Thoracic aorta (tissue), 2 donors: Measurements from ENCODE around the gene TRIM2. TPM values are rescaled to one million over a fixed set of nuclear protein-coding genes. Genes with fewer than 3 reads are reported as not detected.

Experiments used
- ATAC-seq: fragments of 150-250 bp; one replicate; pipeline ENCODE4 v1.8.0; 2017; ENCODE audit warnings: low read depth; ENCODE audit not compliant: insufficient number of reproducible peaks, low FRiP score
- DNase-seq: peaks from one replicate; pipeline ENCODE4 v3.0.0-alpha.2; 2020; ENCODE audit warnings: low spot score
- H3K27ac ChIP-seq, 2 donors: fragments of 200-600 bp; sonication (generic); 1 replicate in 1 of 2; 2 replicates in 1 of 2; pipeline ENCODE4 v1.5.1; 2016; ENCODE audit warnings: mild to moderate bottlenecking in 2 of 2, moderate library complexity in 2 of 2
- H3K27me3 ChIP-seq: fragments of 200-600 bp; sonication (generic); replicated peaks from 2 replicates; pipeline ENCODE4 v1.6.0; 2016; ENCODE audit warnings: mild to moderate bottlenecking; ENCODE audit not compliant: insufficient read depth
- H3K36me3 ChIP-seq: fragments of 200-600 bp; sonication (generic); one replicate; pipeline ENCODE4 v1.5.1; 2016
- H3K4me1 ChIP-seq, 2 donors: fragments of 200-600 bp; sonication (generic); 1 replicate in 1 of 2; 2 replicates in 1 of 2; pipeline versions ENCODE4 v1.5.1 to v1.6.0; 2016; ENCODE audit warnings: low read depth in 2 of 2, mild to moderate bottlenecking in 1 of 2; ENCODE audit not compliant: control insufficient read depth in 1 of 2
- H3K4me3 ChIP-seq: fragments of 200-600 bp; sonication (generic); 2 replicates; pipeline ENCODE4 v1.5.1; 2016; ENCODE audit warnings: mild to moderate bottlenecking
- H3K9me3 ChIP-seq: fragments of 200-600 bp; sonication (generic); 2 replicates; pipeline ENCODE4 v1.5.1; 2016
- CTCF ChIP-seq: fragments of 200-600 bp; sonication (generic); IDR thresholded peaks from one replicate; pipeline ENCODE4 v1.5.1; 2019; ENCODE audit warnings: antibody characterized with exemption
- total RNA-seq, 2 donors: library from RNA; depleted of rRNA; stranded (reverse); fragments of >200 nt; gene quantifications; one replicate each; pipeline versions ENCODE4 v1.1.0 to v1.2.3, GENCODE V29; 2016

TRIM2 gene
- total RNA-seq, 2 donors from 2014 or later: 31.7 to 41.3 TPM

DNA sequence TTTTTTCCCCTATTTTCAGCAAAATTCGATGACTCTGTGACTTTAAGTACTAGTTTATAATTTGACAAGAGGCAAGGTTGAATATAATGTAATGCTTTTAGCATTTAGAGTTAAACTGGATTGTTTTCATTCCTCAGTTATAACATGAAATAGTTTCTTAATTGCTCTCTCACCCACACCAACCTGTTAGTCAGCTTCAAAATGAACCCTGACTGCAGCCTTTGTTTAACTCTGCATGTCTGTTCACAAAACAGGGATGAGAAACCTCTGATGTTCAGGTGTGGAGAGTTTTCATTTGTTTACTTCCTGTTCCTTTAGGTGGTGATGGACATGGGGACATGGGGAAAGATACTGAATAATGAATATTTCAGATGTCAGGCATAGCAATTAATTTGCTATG lies 90.4 kb downstream of the TRIM2 start:
- no peak for TF ChIP-seq CTCF
- Histone ChIP-seq H3K4me3 (no peak overlapping the region), H3K27ac (no peak overlapping the region), H3K9me3 (peaks cover under 1% of the 10 kb centered on the region), H3K27me3 (no peaks in the 10 kb centered on the region), H3K36me3 (peaks cover 7% of the 10 kb centered on the region), H3K4me1 (peaks cover 4 to 32% of the 10 kb centered on the region in 2 donors)
- DNase-seq (no peak), ATAC-seq (no peak)

DNA sequence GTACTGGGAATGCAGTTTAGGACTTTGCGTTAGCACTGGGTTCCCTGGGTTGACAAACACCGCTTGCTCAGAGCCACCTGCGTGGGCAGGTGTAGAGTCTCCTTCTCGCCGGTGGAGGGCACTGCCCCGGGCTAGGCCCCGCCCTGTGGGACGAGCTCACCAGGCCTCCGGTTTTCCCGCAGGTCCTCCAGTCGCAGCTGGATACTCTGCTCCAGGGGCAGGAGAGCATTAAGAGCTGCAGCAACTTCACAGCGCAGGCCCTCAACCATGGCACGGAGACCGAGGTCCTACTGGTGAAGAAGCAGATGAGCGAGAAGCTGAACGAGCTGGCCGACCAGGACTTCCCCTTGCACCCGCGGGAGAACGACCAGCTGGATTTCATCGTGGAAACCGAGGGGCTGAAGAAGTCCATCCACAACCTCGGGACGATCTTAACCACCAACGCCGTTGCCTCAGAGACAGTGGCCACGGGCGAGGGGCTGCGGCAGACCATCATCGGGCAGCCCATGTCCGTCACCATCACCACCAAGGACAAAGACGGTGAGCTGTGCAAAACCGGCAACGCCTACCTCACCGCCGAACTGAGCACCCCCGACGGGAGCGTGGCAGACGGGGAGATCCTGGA lies 91.0 kb downstream of the TRIM2 start:
- Histone ChIP-seq H3K4me1 (peaks cover 4 to 32% of the 10 kb centered on the region in 2 donors), H3K4me3 (no peak overlapping the region), H3K9me3 (peaks cover 3% of the 10 kb centered on the region), H3K36me3 (peaks cover 14% of the 10 kb centered on the region), H3K27me3 (no peaks in the 10 kb centered on the region), H3K27ac (no peak overlapping the region)
- DNase-seq (no peak), ATAC-seq (no peak)
- TF ChIP-seq CTCF: no peak

GRCh38 chr4:153296040-153296823 lies 92.0 kb downstream of the TRIM2 start:
- H3K4me3 ChIP-seq: no peak overlapping the region
- H3K9me3 ChIP-seq: peaks cover 3% of the 10 kb centered on the region
- no peak for TF ChIP-seq CTCF
- no peak overlapping the region for H3K27ac ChIP-seq
- H3K4me1 ChIP-seq: peaks cover 4 to 32% of the 10 kb centered on the region in 2 donors
- ATAC-seq (no peak), DNase-seq (no peak)
- H3K36me3 ChIP-seq: peaks cover 16% of the 10 kb centered on the region
- no peaks in the 10 kb centered on the region for H3K27me3 ChIP-seq

DNA sequence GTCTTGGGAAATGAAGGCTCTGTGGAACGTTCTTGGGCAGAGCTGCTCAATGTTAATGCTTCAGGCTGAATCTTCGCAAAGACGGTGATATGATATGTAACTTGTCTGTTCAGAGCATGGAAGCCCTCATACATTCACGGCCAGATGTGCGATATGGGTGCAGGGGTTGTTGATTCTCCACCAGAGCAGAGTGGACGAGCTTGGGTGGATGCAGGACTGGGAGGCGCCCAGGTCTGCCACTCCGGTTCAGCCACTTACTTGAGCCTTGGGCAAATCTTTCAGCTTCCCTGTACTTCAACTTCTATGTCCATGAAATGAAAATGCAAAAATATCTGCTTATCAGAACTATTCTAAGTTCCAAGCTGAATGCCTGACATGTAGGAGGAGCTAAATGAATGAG lies 92.9 kb downstream of the TRIM2 start:
- TF ChIP-seq CTCF: no peak
- Histone ChIP-seq H3K27me3 (no peaks in the 10 kb centered on the region), H3K27ac (no peak overlapping the region), H3K36me3 (peaks cover 16% of the 10 kb centered on the region), H3K4me3 (no peak overlapping the region), H3K4me1 (peaks cover 4 to 32% of the 10 kb centered on the region in 2 donors), H3K9me3 (peaks cover 3% of the 10 kb centered on the region)
- DNase-seq: no peak
- no peak for ATAC-seq

DNA sequence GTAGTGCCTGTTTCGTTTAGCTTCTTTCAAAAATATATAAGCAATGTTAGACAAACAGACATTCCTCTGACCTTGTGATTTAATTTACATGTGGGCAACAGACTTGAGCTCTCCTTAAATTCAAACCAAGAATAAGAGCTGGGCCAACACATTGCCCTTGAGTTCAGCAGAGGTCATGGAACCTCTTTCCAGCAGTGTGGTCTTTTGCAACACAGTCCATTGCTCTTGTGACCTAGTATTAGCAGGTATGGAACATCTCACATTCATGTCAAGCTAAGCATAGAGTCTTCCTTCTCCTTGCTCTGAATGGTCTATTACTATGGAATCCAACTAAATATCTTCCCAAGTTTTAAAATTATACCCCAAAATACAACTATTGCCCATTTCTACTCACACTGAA lies 106.5 kb downstream of the TRIM2 start:
- Histone ChIP-seq H3K9me3 (no peaks in the 10 kb centered on the region), H3K27me3 (no peaks in the 10 kb centered on the region), H3K36me3 (no peaks in the 10 kb centered on the region), H3K4me3 (no peak overlapping the region), H3K27ac (no peak overlapping the region), H3K4me1 (no peaks in the 10 kb centered on the region)
- TF ChIP-seq CTCF: no peak
- ATAC-seq: no peak
- no peak for DNase-seq
